ENCODE results near the gene RREB1.

- TF ChIP-seq CTCF (conservative IDR thresholded peaks at IDR 0.05): no peak
- TF ChIP-seq ZFX (IDR thresholded peaks at IDR 0.05): no peak
These were observed 131.8 kb downstream of the RREB1 start for GRCh38 chr6:7239590-7239948.
